ENCODE data around the gene PMM2.
A peak's percentile ranks its signal among the peaks of the same experiment; 100 is the strongest.
"Not testable (repeated sequence)": the region's sequence is repeated elsewhere in the genome, so short reads cannot be mapped to it uniquely, and the experiment has no call there.

The PMM2 gene

DNA sequence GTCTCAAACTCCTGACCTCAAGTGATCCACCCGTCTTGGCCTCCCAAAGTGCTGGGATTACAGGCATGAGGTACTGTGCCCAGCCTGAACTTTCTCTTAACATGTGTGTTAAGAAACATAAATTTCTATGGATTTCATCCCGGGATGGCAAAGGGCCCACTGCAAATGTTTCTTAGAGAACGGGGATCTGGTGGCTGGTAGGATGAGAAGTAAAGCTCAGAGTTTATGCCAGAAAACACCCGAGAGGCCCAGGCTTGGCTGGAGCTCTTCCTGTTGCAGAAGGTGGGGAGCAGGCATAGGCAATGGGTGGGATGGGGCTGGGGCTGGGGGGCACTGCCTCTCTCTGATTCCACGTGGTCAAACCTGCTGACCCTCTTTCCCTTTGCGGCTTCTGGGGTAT, 76.7 kb downstream of the PMM2 start:
- Histone ChIP-seq H3K27me3 (ENCODE audit: control insufficient read depth, insufficient read depth, low read length) (no peaks in the 10 kb centered on the region), H3K4me1 (ENCODE audit: control insufficient read depth, insufficient read depth, low read length) (peaks cover 27% of the 10 kb centered on the region), H3K4me3 (ENCODE audit: low read length) (no peak overlapping the region), H3K36me3 (ENCODE audit: insufficient read depth, low read length) (no peaks in the 10 kb centered on the region), H3K4me2 (ENCODE audit: low read length) (no peak overlapping the region), H3K9ac (ENCODE audit: low read depth, low read length) (no peak overlapping the region), H3K9me3 (replicated peaks; ENCODE audit: low read length) (no peaks in the 10 kb centered on the region)

DNA sequence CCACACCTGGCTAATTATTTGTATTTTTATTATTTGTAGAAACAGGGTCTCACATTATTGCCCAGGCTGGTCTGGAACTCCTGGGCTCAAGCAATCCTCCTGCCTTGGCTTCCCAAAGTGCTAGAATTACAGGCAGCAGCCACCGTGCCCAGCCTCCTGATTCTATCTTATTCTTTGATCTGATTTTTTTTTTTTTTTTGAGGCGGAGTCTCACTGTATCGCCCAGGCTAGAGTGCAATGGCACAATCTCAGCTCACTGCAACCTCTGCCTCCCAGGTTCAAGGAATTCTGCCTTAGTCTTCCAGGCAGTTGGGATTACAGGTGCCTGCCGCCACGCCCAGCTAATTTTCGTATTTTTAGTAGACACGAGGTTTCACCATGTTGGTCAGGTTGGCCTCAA, 77.7 kb downstream of the PMM2 start:
- not testable (repeated sequence) for H3K9me3 ChIP-seq (replicated peaks; ENCODE audit: low read length); H3K4me3 ChIP-seq (ENCODE audit: low read length); H3K9ac ChIP-seq (ENCODE audit: low read depth, low read length); H3K4me2 ChIP-seq (ENCODE audit: low read length); H3K36me3 ChIP-seq (ENCODE audit: insufficient read depth, low read length); H3K27me3 ChIP-seq (ENCODE audit: control insufficient read depth, insufficient read depth, low read length)
- peaks cover 26% of the 10 kb centered on the region for H3K4me1 ChIP-seq (ENCODE audit: control insufficient read depth, insufficient read depth, low read length)

DNA sequence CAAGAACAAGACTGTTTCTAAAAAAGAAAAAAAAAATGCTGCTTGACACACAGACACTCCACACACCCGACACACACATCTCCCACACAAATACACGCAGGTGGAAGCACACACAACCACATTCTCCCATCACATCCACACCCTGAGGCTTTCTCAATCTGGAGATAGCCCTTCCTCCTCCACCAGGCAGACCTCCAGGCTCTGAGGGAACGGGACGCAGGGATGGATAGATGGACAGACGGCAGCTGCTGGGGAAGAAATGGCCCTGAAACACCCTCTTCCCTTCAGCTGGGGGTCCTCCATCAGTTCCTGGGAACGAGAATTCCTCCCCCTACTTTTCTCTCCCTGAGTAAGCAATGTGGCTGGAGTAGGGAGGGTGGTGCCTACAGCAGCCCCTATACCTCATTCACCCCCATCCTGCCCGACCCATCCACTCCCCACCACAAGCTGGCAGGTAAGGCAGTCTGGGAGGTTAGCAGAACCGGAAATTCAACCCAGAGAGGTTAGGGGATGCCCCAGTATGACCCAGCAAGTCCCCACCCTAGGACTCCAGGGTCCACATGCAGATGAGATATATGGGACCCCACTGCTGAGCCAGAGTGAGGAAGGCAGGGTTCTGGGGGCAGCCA, 80.4 kb downstream of the PMM2 start:
- Histone ChIP-seq H3K4me2 (ENCODE audit: low read length) (peak overlapping the region; percentile 51), H3K4me1 (ENCODE audit: control insufficient read depth, insufficient read depth, low read length) (peaks cover 15% of the 10 kb centered on the region), H3K36me3 (ENCODE audit: insufficient read depth, low read length) (no peaks in the 10 kb centered on the region), H3K27me3 (ENCODE audit: control insufficient read depth, insufficient read depth, low read length) (no peaks in the 10 kb centered on the region), H3K9ac (ENCODE audit: low read depth, low read length) (peak overlapping the region; percentile 16), H3K9me3 (replicated peaks; ENCODE audit: low read length) (no peaks in the 10 kb centered on the region), H3K4me3 (ENCODE audit: low read length) (no peak overlapping the region)

DNA sequence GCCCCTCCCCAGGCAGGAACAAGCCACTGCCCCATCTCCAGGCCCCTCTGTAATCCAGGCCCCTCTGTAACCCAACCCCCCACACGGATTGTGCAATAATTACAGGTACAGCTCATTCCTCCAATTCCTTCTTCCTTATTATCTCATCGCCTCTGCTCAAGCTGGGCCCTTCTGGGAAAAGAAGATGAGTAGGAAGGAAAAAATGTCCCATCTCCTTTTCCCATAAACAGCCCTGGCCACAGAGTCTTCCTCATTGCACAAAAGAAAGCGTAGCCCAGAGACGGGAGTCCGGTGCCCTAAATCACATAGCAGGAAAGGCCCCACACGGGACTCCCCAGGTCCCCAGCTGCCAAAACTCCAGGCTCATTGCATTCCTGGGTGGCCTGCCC, 80.9 kb downstream of the PMM2 start:
- no peaks in the 10 kb centered on the region for H3K36me3 ChIP-seq (ENCODE audit: insufficient read depth, low read length)
- H3K4me1 ChIP-seq (ENCODE audit: control insufficient read depth, insufficient read depth, low read length), result peaks cover 15% of the 10 kb centered on the region
- H3K4me2 ChIP-seq (ENCODE audit: low read length), result peak overlapping the region; percentile 51
- peak overlapping the region; percentile 16 for H3K9ac ChIP-seq (ENCODE audit: low read depth, low read length)
- H3K9me3 ChIP-seq (replicated peaks; ENCODE audit: low read length), result no peaks in the 10 kb centered on the region
- no peak overlapping the region for H3K4me3 ChIP-seq (ENCODE audit: low read length)
- H3K27me3 ChIP-seq (ENCODE audit: control insufficient read depth, insufficient read depth, low read length), result no peaks in the 10 kb centered on the region

DNA sequence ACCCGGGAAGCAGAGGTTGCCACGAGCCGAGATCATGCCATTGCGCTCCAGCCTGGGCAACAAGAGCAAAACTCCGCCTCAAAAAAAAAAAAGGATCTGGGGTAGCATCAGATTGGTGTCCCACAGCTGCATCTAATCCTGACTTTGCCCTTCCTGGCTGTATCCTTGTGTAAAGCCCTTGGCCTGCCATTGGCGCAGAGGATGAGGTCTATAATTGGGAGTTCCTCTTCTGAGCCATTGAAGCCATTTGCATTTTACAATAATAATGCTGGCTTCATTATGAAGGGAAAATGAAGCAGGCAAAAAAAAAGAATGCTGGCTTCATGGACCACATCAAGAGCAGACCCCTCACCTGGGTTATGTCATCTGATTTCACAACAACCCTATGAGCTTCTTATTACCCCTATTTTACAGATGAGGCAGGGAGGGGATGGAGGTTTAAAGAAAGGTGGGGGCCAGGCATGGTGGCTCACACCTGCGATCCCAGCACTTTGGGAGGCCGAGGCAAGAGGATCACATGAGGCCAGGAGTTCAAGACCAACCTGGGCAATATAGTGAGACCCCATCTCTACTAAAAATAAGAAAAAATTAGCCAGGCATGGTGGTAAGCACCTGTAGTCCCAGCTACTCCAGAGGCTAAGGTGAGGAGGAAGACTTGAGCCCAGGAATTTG, 83.3 kb downstream of the PMM2 start:
- Histone ChIP-seq H3K4me2 (ENCODE audit: low read length) (no peak overlapping the region), H3K9ac (ENCODE audit: low read depth, low read length) (no peak overlapping the region), H3K4me3 (ENCODE audit: low read length) (no peak overlapping the region), H3K4me1 (ENCODE audit: control insufficient read depth, insufficient read depth, low read length) (peaks cover 35% of the 10 kb centered on the region), H3K36me3 (ENCODE audit: insufficient read depth, low read length) (no peaks in the 10 kb centered on the region), H3K27me3 (ENCODE audit: control insufficient read depth, insufficient read depth, low read length) (no peaks in the 10 kb centered on the region), H3K9me3 (replicated peaks; ENCODE audit: low read length) (no peaks in the 10 kb centered on the region)

DNA sequence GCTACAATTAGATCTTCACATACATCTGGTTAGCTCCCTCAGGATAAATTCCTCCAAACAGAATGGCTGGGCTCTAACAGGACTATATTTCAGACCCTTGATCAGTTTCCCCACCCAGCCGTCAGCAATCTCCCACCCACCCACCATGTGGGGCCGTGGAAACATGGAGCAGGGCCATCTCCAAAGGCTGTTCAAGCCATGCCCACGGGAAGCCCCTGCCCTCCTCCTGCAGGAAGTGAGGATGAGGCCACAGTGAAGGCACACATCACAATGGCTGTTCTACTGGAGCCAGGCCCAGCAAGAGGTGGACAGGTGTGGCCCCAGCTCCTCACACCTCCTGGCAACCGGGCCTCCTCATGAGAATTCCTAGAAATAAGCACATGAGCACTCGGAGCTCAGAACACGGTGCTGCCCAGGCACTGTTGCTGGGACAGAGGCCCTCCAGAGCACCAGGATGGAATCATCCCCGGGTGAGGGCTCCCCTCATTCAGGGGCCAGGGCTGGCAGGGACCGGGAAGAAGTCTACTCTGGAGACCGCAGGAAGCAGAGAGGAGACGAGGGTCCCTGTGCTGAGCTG, 84.5 kb downstream of the PMM2 start, which contains the start of gene LITAFD:
TSS of gene LITAFD (plus strand) at position 311 of the 577 bp plus-strand sequence. CDS start 2,005 bp downstream, outside the sequence.
- H3K9me3 ChIP-seq (replicated peaks; ENCODE audit: low read length), result no peaks in the 10 kb centered on the region
- H3K36me3 ChIP-seq (ENCODE audit: insufficient read depth, low read length), result peaks cover 2% of the 10 kb centered on the region
- H3K27me3 ChIP-seq (ENCODE audit: control insufficient read depth, insufficient read depth, low read length), result no peaks in the 10 kb centered on the region
- no peak within 1 kb of the TSS for H3K4me2 ChIP-seq (ENCODE audit: low read length)
- H3K9ac ChIP-seq (ENCODE audit: low read depth, low read length), result no peak within 1 kb of the TSS
- H3K4me1 ChIP-seq (ENCODE audit: control insufficient read depth, insufficient read depth, low read length), result peaks cover 46% of the 10 kb centered on the region
- H3K4me3 ChIP-seq (ENCODE audit: low read length), result no peak within 1 kb of the TSS

DNA sequence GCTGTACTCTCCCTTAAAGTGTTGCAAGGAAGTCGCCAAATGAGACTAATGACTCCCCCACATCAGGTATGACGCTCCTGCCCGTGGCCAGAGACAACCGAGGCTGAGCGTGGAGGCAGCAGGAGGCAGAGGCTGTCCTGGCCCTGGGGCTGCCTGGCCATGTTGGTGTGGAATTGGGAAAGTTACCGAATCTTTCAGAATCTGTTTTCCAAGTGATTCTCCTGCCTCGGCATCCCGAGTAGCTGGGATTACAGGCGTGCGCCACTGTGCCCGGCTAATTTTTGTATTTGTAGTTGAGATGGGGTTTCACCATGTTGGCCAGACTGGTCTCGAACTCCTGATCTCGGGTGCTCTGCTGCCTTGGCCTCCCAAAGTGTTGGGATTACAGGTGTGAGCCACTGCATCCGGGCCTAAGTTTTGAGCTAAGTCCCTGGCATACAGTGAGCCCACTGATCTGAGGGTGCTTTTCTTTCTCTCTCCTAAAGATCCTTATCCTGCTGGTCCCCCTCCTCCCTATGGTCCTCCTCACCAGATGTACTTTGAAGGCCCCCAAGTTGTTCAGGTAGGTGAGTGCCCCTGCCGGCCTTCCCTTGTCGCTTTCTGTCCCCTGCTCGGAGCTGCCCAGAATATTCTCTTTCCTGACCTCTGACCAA, 85.2 kb downstream of the PMM2 start:
- Histone ChIP-seq H3K4me1 (ENCODE audit: control insufficient read depth, insufficient read depth, low read length) (peaks cover 52% of the 10 kb centered on the region), H3K9me3 (replicated peaks; ENCODE audit: low read length) (no peaks in the 10 kb centered on the region), H3K36me3 (ENCODE audit: insufficient read depth, low read length) (peaks cover 9% of the 10 kb centered on the region), H3K4me3 (ENCODE audit: low read length) (no peak overlapping the region), H3K4me2 (ENCODE audit: low read length) (no peak overlapping the region), H3K9ac (ENCODE audit: low read depth, low read length) (no peak overlapping the region), H3K27me3 (ENCODE audit: control insufficient read depth, insufficient read depth, low read length) (no peaks in the 10 kb centered on the region)

DNA sequence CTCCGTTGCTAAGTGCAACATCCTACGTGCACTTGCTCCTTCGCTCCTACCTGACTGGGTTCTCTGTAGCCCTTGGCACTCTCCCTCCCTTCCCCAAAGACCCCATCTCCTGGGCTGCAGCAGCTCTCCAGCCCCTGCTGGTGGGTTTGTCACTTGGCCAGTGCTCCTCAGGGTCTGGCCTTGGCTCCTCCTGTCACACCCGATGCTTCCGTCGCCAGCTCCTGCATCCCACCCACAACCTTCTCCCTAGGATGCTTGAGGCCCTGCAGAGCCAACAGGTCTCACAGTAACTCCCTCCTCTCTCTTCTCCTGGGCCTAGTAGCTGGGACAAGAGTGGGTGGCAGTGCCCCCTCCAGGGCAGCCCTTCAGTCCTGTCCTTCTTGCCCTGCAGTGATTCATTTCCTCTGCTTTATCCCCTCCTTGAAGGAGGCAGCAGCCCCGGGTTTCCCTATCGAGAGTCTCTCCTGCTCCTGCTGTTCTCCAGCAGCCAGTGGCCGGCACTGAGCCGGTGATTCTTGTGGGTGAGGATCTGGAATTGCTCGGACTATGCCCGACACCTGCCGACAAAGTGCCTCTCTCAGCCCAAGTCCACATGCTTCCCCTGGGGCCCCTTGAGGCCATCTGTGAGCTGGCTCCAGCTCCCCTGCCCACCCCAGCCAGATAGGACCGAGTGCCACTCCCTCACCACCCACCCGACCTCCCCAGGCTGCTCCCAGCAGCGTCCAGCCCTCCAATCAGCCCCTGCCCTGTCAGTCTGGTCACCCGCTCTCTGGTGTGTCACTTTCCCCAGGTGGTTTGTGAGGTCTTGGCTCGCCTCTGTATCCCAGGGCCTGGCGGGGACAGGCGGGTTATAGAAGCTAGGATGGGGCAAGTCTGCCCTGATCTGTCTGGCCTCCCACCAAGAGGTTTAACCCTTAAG, 88.3 kb downstream of the PMM2 start:
- no peaks in the 10 kb centered on the region for H3K27me3 ChIP-seq (ENCODE audit: control insufficient read depth, insufficient read depth, low read length)
- H3K9ac ChIP-seq (ENCODE audit: low read depth, low read length), result peak overlapping the region; percentile 42
- H3K4me2 ChIP-seq (ENCODE audit: low read length), result peak overlapping the region; percentile 50
- H3K9me3 ChIP-seq (replicated peaks; ENCODE audit: low read length), result no peaks in the 10 kb centered on the region
- peaks cover 49% of the 10 kb centered on the region for H3K4me1 ChIP-seq (ENCODE audit: control insufficient read depth, insufficient read depth, low read length)
- no peak overlapping the region for H3K4me3 ChIP-seq (ENCODE audit: low read length)
- peaks cover 28% of the 10 kb centered on the region for H3K36me3 ChIP-seq (ENCODE audit: insufficient read depth, low read length)

DNA sequence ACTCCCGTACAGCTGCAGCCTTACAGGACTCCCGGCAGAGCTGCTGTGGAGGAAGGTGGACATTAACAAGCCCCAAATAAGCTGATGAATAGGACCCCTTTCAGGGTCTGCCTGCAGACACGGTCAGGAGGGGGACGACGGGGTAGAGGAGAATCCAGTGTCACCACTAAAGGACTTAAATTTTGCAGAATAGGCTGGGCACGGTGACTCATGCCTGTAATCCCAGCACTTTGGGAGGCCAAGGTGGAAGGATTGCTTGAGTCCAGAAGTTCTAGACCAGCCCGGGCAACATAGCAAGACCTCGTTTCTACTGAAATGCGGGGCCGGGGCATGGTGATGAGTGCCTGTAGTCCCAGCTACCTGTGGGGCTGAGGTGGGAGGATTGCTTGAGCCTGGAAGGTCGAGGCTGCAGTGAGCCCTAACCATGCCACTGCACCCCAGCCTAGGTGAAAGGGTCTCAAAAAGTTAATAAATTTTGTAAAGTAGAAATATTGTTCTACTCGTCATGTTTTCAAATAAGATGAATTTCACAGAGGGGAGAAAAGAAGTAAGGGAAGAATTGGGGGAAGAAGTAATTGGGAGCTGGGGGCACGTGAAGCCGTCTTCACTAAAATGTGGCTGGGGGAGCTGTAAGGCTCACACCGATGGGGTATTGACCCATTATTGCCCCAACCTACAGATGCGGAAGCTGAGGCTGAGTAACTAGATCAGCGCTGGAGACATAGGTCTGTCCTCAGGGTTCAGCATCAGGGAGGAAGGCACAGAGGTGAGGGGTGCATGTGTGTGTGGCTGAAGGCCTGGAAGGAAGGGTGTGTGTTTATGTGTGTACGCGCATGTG, 89.2 kb downstream of the PMM2 start:
- H3K4me3 ChIP-seq (ENCODE audit: low read length), result no peak overlapping the region
- H3K9me3 ChIP-seq (replicated peaks; ENCODE audit: low read length), result no peaks in the 10 kb centered on the region
- peak overlapping the region; percentile 50 for H3K4me2 ChIP-seq (ENCODE audit: low read length)
- H3K36me3 ChIP-seq (ENCODE audit: insufficient read depth, low read length), result peaks cover 36% of the 10 kb centered on the region
- peak overlapping the region; percentile 42 for H3K9ac ChIP-seq (ENCODE audit: low read depth, low read length)
- peaks cover 49% of the 10 kb centered on the region for H3K4me1 ChIP-seq (ENCODE audit: control insufficient read depth, insufficient read depth, low read length)
- H3K27me3 ChIP-seq (ENCODE audit: control insufficient read depth, insufficient read depth, low read length), result no peaks in the 10 kb centered on the region

DNA sequence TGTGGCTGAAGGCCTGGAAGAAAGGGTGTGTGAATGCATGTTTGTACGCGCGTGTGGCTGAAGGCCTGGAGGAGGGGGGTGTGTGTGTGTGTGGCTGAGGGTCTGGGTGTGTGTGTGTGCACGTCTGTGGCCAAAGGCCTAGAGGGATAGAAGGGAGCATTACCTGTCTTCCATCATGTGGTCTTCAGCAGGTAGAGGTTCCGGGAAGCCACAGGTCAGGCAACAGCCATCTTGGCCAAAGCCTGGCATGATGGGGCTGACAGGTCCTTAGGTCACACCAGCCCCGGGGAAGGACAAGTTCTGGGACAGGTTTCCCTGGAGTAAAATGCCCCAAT, 89.8 kb downstream of the PMM2 start:
- Histone ChIP-seq H3K4me2 (ENCODE audit: low read length) (no peak overlapping the region), H3K4me1 (ENCODE audit: control insufficient read depth, insufficient read depth, low read length) (peaks cover 49% of the 10 kb centered on the region), H3K9ac (ENCODE audit: low read depth, low read length) (no peak overlapping the region), H3K4me3 (ENCODE audit: low read length) (no peak overlapping the region), H3K36me3 (ENCODE audit: insufficient read depth, low read length) (peaks cover 42% of the 10 kb centered on the region), H3K9me3 (replicated peaks; ENCODE audit: low read length) (no peaks in the 10 kb centered on the region), H3K27me3 (ENCODE audit: control insufficient read depth, insufficient read depth, low read length) (no peaks in the 10 kb centered on the region)
